ENCODE measurements around the gene BSDC1. TPM values are rescaled to one million over a fixed set of nuclear protein-coding genes. Genes with fewer than 3 reads are reported as not detected.

BSDC1 gene
- total and polyA plus RNA-seq, 2 of the 13 experiments (the other 11 are each of a cell fraction or from before 2014, with no cell fraction given), result 40.3 to 64.2 TPM

DNA sequence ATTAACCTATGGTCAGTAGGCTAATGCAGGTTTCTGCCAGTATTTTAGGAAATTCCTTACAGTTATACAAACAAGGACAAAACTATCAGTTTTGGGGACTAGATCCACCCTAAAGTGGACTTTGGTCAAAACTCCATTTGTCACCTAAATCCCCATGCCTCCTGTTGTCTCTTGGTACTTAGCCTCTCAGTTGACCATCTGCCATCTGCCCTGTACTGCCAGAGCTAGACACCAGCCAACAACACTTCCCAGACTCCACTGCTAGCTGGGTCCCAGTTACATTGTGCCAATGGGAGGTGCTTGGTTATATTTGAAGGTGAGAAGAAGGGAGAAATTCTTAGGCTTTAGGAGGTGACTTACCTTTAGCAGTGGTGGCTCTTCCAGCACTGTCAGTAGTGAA lies 17.0 kb upstream of the BSDC1 start (continued):
- TF ChIP-seq ZFP36L2 (CRISPR knock-in tag; IDR thresholded peaks at IDR 0.05) (no peak), ZSCAN21 (CRISPR knock-in tag; IDR thresholded peaks at IDR 0.05; ENCODE audit: borderline replicate concordance) (no peak), ZNF547 (CRISPR knock-in tag; IDR thresholded peaks at IDR 0.05) (no peak), ZIK1 (CRISPR knock-in tag; IDR thresholded peaks at IDR 0.05; ENCODE audit: borderline replicate concordance, low read depth) (no peak), WIZ (CRISPR knock-in tag; IDR thresholded peaks at IDR 0.05) (no peak), KLF12 (CRISPR knock-in tag; IDR thresholded peaks at IDR 0.05; ENCODE audit: borderline replicate concordance) (no peak)
- TF ChIP-seq, protein P1, sequence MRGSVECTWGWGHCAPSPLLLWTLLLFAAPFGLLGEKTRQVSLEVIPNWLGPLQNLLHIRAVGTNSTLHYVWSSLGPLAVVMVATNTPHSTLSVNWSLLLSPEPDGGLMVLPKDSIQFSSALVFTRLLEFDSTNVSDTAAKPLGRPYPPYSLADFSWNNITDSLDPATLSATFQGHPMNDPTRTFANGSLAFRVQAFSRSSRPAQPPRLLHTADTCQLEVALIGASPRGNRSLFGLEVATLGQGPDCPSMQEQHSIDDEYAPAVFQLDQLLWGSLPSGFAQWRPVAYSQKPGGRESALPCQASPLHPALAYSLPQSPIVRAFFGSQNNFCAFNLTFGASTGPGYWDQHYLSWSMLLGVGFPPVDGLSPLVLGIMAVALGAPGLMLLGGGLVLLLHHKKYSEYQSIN (CRISPR knock-in tag; IDR thresholded peaks at IDR 0.05; ENCODE audit: borderline replicate concordance), result no peak
- TF ChIP-seq, protein P2, sequence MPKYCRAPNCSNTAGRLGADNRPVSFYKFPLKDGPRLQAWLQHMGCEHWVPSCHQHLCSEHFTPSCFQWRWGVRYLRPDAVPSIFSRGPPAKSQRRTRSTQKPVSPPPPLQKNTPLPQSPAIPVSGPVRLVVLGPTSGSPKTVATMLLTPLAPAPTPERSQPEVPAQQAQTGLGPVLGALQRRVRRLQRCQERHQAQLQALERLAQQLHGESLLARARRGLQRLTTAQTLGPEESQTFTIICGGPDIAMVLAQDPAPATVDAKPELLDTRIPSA (CRISPR knock-in tag; IDR thresholded peaks at IDR 0.05; ENCODE audit: borderline replicate concordance), result no peak
- TF ChIP-seq, protein P3, sequence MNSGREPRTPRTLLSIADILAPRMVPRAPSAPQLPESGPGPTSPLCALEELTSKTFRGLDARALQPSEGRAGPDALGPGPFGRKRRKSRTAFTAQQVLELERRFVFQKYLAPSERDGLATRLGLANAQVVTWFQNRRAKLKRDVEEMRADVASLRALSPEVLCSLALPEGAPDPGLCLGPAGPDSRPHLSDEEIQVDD (CRISPR knock-in tag; IDR thresholded peaks at IDR 0.05; ENCODE audit: borderline replicate concordance), result no peak

DNA sequence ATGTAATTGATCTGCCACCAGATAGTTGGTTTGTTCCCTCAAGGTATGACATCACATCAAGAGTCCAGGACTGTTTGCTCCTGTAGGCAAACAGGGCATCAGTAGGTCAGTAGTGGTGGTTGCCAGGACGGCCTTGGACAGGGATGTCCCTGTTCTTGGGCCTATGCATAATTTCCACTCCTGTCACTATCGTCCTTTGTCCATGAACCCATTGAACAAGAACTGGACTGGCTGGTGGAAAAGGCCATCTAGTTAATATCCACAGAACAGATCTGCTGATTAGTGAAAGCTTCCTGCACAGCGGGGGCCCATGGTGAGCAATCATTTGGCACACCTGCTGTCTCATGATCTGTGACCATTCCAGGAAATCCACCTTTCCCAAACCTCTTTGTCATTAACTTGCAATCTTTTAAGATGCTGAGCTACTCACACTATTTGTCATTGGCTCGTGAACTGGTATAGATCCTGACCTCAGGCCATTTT lies 12.4 kb upstream of the BSDC1 start:
- peak; percentile 28 for DNase-seq (ENCODE audit: low spot score)
- Histone ChIP-seq H3K4me2 (ENCODE audit: low read depth, low read length) (no peak overlapping the region), H3K4me1 (ENCODE audit: insufficient read depth, low read length) (peaks cover 23% of the 10 kb centered on the region), H3K9ac (ENCODE audit: insufficient read depth, low read depth, low read length) (no peak overlapping the region), H3K79me2 (ENCODE audit: insufficient read depth, low read length) (no peaks in the 10 kb centered on the region), H3K4me3 (replicated peaks in 1 of 3; ENCODE audit: insufficient read depth in 1 of 3, low read depth in 2 of 3, low read length in 3 of 3) (no peak overlapping the region), H3K27me3 (ENCODE audit: control insufficient read depth in 1 of 2, insufficient read depth in 2 of 2, low read length in 2 of 2) (0 out of 5 replicates have a peak, but pooled peaks cover 0 to 2% of the 10 kb centered on the region in 2 experiments), H3K27ac (ENCODE audit: extremely low read length, insufficient read depth, low read length) (no peak overlapping the region), H3K9me3 (ENCODE audit: low read length) (no peaks in the 10 kb centered on the region), H2AFZ (ENCODE audit: low read length) (no peak overlapping the region), H4K20me1 (ENCODE audit: insufficient read depth, low read length) (no peaks in the 10 kb centered on the region), H3K36me3 (replicated peaks in 1 of 2; ENCODE audit: control insufficient read depth in 1 of 2, insufficient read depth in 2 of 2, low read length in 2 of 2) (no peaks in the 10 kb centered on the region)
- ATAC-seq, result peak; percentile 66
- TF ChIP-seq, protein P4, sequence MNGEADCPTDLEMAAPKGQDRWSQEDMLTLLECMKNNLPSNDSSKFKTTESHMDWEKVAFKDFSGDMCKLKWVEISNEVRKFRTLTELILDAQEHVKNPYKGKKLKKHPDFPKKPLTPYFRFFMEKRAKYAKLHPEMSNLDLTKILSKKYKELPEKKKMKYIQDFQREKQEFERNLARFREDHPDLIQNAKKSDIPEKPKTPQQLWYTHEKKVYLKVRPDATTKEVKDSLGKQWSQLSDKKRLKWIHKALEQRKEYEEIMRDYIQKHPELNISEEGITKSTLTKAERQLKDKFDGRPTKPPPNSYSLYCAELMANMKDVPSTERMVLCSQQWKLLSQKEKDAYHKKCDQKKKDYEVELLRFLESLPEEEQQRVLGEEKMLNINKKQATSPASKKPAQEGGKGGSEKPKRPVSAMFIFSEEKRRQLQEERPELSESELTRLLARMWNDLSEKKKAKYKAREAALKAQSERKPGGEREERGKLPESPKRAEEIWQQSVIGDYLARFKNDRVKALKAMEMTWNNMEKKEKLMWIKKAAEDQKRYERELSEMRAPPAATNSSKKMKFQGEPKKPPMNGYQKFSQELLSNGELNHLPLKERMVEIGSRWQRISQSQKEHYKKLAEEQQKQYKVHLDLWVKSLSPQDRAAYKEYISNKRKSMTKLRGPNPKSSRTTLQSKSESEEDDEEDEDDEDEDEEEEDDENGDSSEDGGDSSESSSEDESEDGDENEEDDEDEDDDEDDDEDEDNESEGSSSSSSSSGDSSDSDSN (CRISPR knock-in tag; IDR thresholded peaks at IDR 0.05), result no peak
- no peak for TF ChIP-seq CREB1 (IDR thresholded peaks at IDR 0.05)
- 0 out of 2 replicates have a peak, but pooled peaks have one; percentile 28 for TF ChIP-seq CREB1 (CRISPR knock-in tag; IDR thresholded peaks at IDR 0.05)
- TF ChIP-seq ZNF547 (CRISPR knock-in tag; IDR thresholded peaks at IDR 0.05), result no peak
- ChIA-PET POLR2A (interaction anchor here (1.3 kb wide), 1 partner anchor 75 kb away, joined by 3 read pairs; no protein-coding TSS in a partner anchor), CTCF (ENCODE audit: low intra/inter-chr PET ratio, low total read pairs) (no interaction called here)
- in situ Hi-C loops (cut with HindIII; ENCODE audit: extremely low pct_ligation_motif_present, low pct_unique_long_range_greater_than_20kb), result no loop called here
- no peak for FAIRE-seq
- intact Hi-C loops (cut with micrococcal nuclease; ENCODE audit: unreplicated experiment), result no loop called here
- BruUV-seq (replicated peaks), result no TSS peak
- 0% methylated on average over 2 of the region's 4 CpGs for WGBS (ENCODE audit: low lambda C conversion rate)

All from HepG2 (cell line).